Left ventricle myocardium inferior (tissue), 1 donor: ENCODE results near the gene TCFL5. TPM values are rescaled to one million over a fixed set of nuclear protein-coding genes. Genes with fewer than 3 reads are reported as not detected.
"Not testable (repeated sequence)": the region's sequence is repeated elsewhere in the genome, so short reads cannot be mapped to it uniquely, and the experiment has no call there.

Experiments used
- DNase-seq: peaks from one replicate; pipeline ENCODE4 v3.0.0-alpha.2; 2020
- H3K27ac ChIP-seq: fragments of 200-600 bp; replicated peaks from 2 replicates; pipeline ENCODE4 v1.8.0; 2021
- H3K27me3 ChIP-seq: fragments of 200-600 bp; 2 replicates; pipeline ENCODE4 v1.8.0; 2021; ENCODE audit warnings: low read depth
- H3K36me3 ChIP-seq: fragments of 200-600 bp; 2 replicates; pipeline ENCODE4 v1.8.0; 2021
- H3K4me1 ChIP-seq: fragments of 200-600 bp; 2 replicates; pipeline ENCODE4 v1.8.0; 2021
- H3K4me3 ChIP-seq: fragments of 200-600 bp; 2 replicates; pipeline ENCODE4 v1.8.0; 2021; ENCODE audit warnings: mild to moderate bottlenecking, moderate library complexity
- H3K9me3 ChIP-seq: fragments of 200-600 bp; replicated peaks from 2 replicates; pipeline ENCODE4 v1.8.0; 2021
- CTCF ChIP-seq: fragments of 200-600 bp; IDR thresholded peaks from 2 replicates; pipeline ENCODE4 v1.8.0; 2021; ENCODE audit warnings: antibody characterized with exemption, mild to moderate bottlenecking, borderline replicate concordance
- intact Hi-C: fragments of 100-400 bp; cut with micrococcal nuclease; formaldehyde crosslinking; loops from one replicate; pipeline ENCODE4 v1.11.0; 2022
- total RNA-seq: library from RNA; stranded (reverse); fragmentation: NEBNext Ultra II Directional; extraction: Animal tissue kit (Norgen Biotek cat#: 25700); gene quantifications from one replicate; pipeline ENCODE4 v1.2.1, GENCODE V29; 2021
- donor health status: DM: no; HTN: yes; CAD: no; lungs with severe emphysema.

TCFL5 gene
- total RNA-seq, 1 donor from 2014 or later, result 6.6 TPM

GRCh38 chr20:62850333-62850974, 11.2 kb downstream of the TCFL5 start:
- no peaks in the 10 kb centered on the region for H3K9me3 ChIP-seq
- no peak overlapping the region for H3K4me3 ChIP-seq
- no peak overlapping the region for H3K27ac ChIP-seq
- DNase-seq, result no peak
- H3K27me3 ChIP-seq, result no peaks in the 10 kb centered on the region
- H3K4me1 ChIP-seq, result peaks cover 3% of the 10 kb centered on the region
- TF ChIP-seq CTCF, result no peak
- H3K36me3 ChIP-seq, result peaks cover 34% of the 10 kb centered on the region
- intact Hi-C loops, result no loop called here

GRCh38 chr20:62849431-62849830, 12.2 kb downstream of the TCFL5 start:
- no peak overlapping the region for H3K4me3 ChIP-seq
- H3K36me3 ChIP-seq, result peaks cover 29% of the 10 kb centered on the region
- peaks cover 3% of the 10 kb centered on the region for H3K4me1 ChIP-seq
- no peak for TF ChIP-seq CTCF
- intact Hi-C loops, result no loop called here
- no peaks in the 10 kb centered on the region for H3K27me3 ChIP-seq
- H3K9me3 ChIP-seq, result no peaks in the 10 kb centered on the region
- DNase-seq, result no peak
- H3K27ac ChIP-seq, result no peak overlapping the region

- H3K27me3 ChIP-seq, DNase-seq, H3K4me1 ChIP-seq, intact Hi-C loops, H3K27ac ChIP-seq, H3K9me3 ChIP-seq, H3K4me3 ChIP-seq: not testable (repeated sequence)
- H3K36me3 ChIP-seq, result peaks cover 29% of the 10 kb centered on the region
These were observed 12.7 kb downstream of the TCFL5 start for GRCh38 chr20:62848917-62849316.

GRCh38 chr20:62846166-62846890, 15.3 kb downstream of the TCFL5 start:
- H3K36me3 ChIP-seq, result peaks cover 12% of the 10 kb centered on the region
- H3K4me1 ChIP-seq, result peaks cover 3% of the 10 kb centered on the region
- no peaks in the 10 kb centered on the region for H3K9me3 ChIP-seq
- no peak overlapping the region for H3K4me3 ChIP-seq
- intact Hi-C loops, result no loop called here
- peak; percentile 61 for DNase-seq
- no peak for TF ChIP-seq CTCF
- H3K27me3 ChIP-seq, result no peaks in the 10 kb centered on the region
- H3K27ac ChIP-seq, result peak overlapping the region; percentile 2

- no peak for DNase-seq
- Histone ChIP-seq H3K27ac (peak overlapping the region; percentile 2), H3K27me3 (no peaks in the 10 kb centered on the region), H3K36me3 (peaks cover 12% of the 10 kb centered on the region), H3K4me1 (peaks cover 3% of the 10 kb centered on the region), H3K4me3 (no peak overlapping the region), H3K9me3 (no peaks in the 10 kb centered on the region)
- no peak for TF ChIP-seq CTCF
- intact Hi-C loops, result no loop called here
These were observed 16.0 kb downstream of the TCFL5 start for GRCh38 chr20:62845416-62846160.

GRCh38 chr20:62844182-62844581, 17.4 kb downstream of the TCFL5 start:
- intact Hi-C loops, result no loop called here
- Histone ChIP-seq H3K27me3 (peaks cover 3% of the 10 kb centered on the region), H3K4me3 (no peak overlapping the region), H3K4me1 (peaks cover 3% of the 10 kb centered on the region), H3K9me3 (no peaks in the 10 kb centered on the region), H3K36me3 (peaks cover 12% of the 10 kb centered on the region), H3K27ac (no peak overlapping the region)
- no peak for DNase-seq
- TF ChIP-seq CTCF, result no peak
